Mesendoderm (in vitro differentiated cells): Measurements from ENCODE around the gene CDK5RAP2.

Source experiments
- DNase-seq: peaks from one replicate; pipeline ENCODE4 v3.0.0; 2013
- H2AK5ac ChIP-seq: 2 replicates; pipeline ENCODE4 v1.6.1; 2013; ENCODE audit warnings: low read length, inconsistent platforms
- H2BK120ac ChIP-seq: 2 replicates; pipeline ENCODE4 v1.6.1; 2013; ENCODE audit warnings: low read depth, mild to moderate bottlenecking, low read length, moderate library complexity, mixed read lengths
- H2BK15ac ChIP-seq: replicated peaks from 2 replicates; pipeline ENCODE4 v1.6.1; 2013; ENCODE audit warnings: low read depth, mild to moderate bottlenecking, moderate library complexity
- H2BK5ac ChIP-seq: 2 replicates; pipeline ENCODE4 v1.6.1; 2013; ENCODE audit warnings: low read length, inconsistent platforms
- H3K18ac ChIP-seq: 2 replicates; pipeline ENCODE4 v1.6.1; 2013; ENCODE audit warnings: mild to moderate bottlenecking, low read length, mixed read lengths
- H3K23ac ChIP-seq: one replicate; pipeline ENCODE4 v1.6.1; 2013; ENCODE audit warnings: low read length
- H3K27ac ChIP-seq: 2 replicates; pipeline ENCODE4 v1.5.1; 2013; ENCODE audit warnings: low read depth, mild to moderate bottlenecking, inconsistent platforms, low read length, moderate library complexity
- H3K27me3 ChIP-seq: 2 replicates; pipeline ENCODE4 v1.6.1; 2013; ENCODE audit warnings: low read length, control low read depth, mild to moderate bottlenecking, inconsistent platforms; ENCODE audit not compliant: insufficient read depth, poor library complexity
- H3K36me3 ChIP-seq: 2 replicates; pipeline ENCODE4 v1.6.1; 2013; ENCODE audit warnings: low read length, inconsistent platforms; ENCODE audit not compliant: control insufficient read depth, insufficient read depth
- H3K4ac ChIP-seq: one replicate; pipeline ENCODE4 v1.6.1; 2013; ENCODE audit warnings: low read depth, mild to moderate bottlenecking, low read length, moderate library complexity
- H3K4me1 ChIP-seq: 2 replicates; pipeline ENCODE4 v1.6.1; 2013; ENCODE audit warnings: low read depth, low read length, inconsistent platforms; ENCODE audit not compliant: control insufficient read depth
- H3K4me2 ChIP-seq: 2 replicates; pipeline ENCODE4 v1.6.1; 2013; ENCODE audit warnings: low read length
- H3K4me3 ChIP-seq: 2 replicates; pipeline ENCODE4 v1.5.1; 2013; ENCODE audit warnings: mild to moderate bottlenecking, low read length
- H3K56ac ChIP-seq: one replicate; pipeline ENCODE4 v1.6.1; 2013; ENCODE audit warnings: low read length
- H3K79me1 ChIP-seq: 2 replicates; pipeline ENCODE4 v1.6.1; 2013; ENCODE audit warnings: low read length, inconsistent platforms
- H3K79me2 ChIP-seq: 2 replicates; pipeline ENCODE4 v1.6.1; 2013; ENCODE audit warnings: mild to moderate bottlenecking, low read length; ENCODE audit not compliant: control insufficient read depth, insufficient read depth
- H3K9ac ChIP-seq: 2 replicates; pipeline ENCODE4 v1.6.1; 2013; ENCODE audit warnings: low read length, inconsistent platforms
- H4K5ac ChIP-seq: one replicate; pipeline ENCODE4 v1.6.1; 2013; ENCODE audit warnings: low read length
- H4K8ac ChIP-seq: one replicate; pipeline ENCODE4 v1.6.1; 2013; ENCODE audit warnings: low read depth, mild to moderate bottlenecking, control low read depth, low read length, moderate library complexity
- WGBS: extraction: QIAGEN DNeasy Blood & Tissue Kit; methylation state at CpG from one replicate; pipeline ENCODE4 v1.1.7; 2013; ENCODE audit warnings: low lambda C conversion rate, missing lambda C conversion rate; ENCODE audit not compliant: insufficient coverage; ENCODE audit errors: extremely low coverage; 5-methylcytosine and 5-hydroxymethylcytosine counted together

The CDK5RAP2 gene

GRCh38 chr9:120612218-120612617, 32.3 kb upstream of the CDK5RAP2 start:
- H3K27ac ChIP-seq: no peak overlapping the region
- H3K18ac ChIP-seq: no peak overlapping the region
- no peak overlapping the region for H2BK5ac ChIP-seq
- no peaks in the 10 kb centered on the region for H3K4me1 ChIP-seq
- H2BK15ac ChIP-seq: no peak overlapping the region
- no peak overlapping the region for H4K5ac ChIP-seq
- no peak overlapping the region for H3K9ac ChIP-seq
- H3K56ac ChIP-seq: no peak overlapping the region
- DNase-seq: peak; percentile 52
- no peak overlapping the region for H3K23ac ChIP-seq
- no peak overlapping the region for H3K4me3 ChIP-seq
- H2AK5ac ChIP-seq: no peak overlapping the region
- no peaks in the 10 kb centered on the region for H3K27me3 ChIP-seq
- no peak overlapping the region for H3K4ac ChIP-seq
- WGBS: no CpG with 5 or more reads among the region's 1 CpG
- no peaks in the 10 kb centered on the region for H3K36me3 ChIP-seq
- no peak overlapping the region for H4K8ac ChIP-seq
- H2BK120ac ChIP-seq: no peak overlapping the region
- H3K79me2 ChIP-seq: no peaks in the 10 kb centered on the region
- no peaks in the 10 kb centered on the region for H3K79me1 ChIP-seq
- no peak overlapping the region for H3K4me2 ChIP-seq

GRCh38 chr9:120611690-120612068, 31.7 kb upstream of the CDK5RAP2 start:
- H3K9ac ChIP-seq: no peak overlapping the region
- no peak overlapping the region for H3K23ac ChIP-seq
- WGBS: no CpG with 5 or more reads among the region's 1 CpG
- no peak overlapping the region for H3K4me2 ChIP-seq
- no peak overlapping the region for H4K5ac ChIP-seq
- H3K4me1 ChIP-seq: no peaks in the 10 kb centered on the region
- H3K4ac ChIP-seq: no peak overlapping the region
- H3K56ac ChIP-seq: no peak overlapping the region
- H2AK5ac ChIP-seq: no peak overlapping the region
- H3K79me1 ChIP-seq: no peaks in the 10 kb centered on the region
- no peak overlapping the region for H2BK5ac ChIP-seq
- H3K27me3 ChIP-seq: no peaks in the 10 kb centered on the region
- H3K27ac ChIP-seq: no peak overlapping the region
- no peak overlapping the region for H4K8ac ChIP-seq
- no peak overlapping the region for H3K18ac ChIP-seq
- no peak overlapping the region for H2BK120ac ChIP-seq
- DNase-seq: no peak
- H2BK15ac ChIP-seq: no peak overlapping the region
- no peaks in the 10 kb centered on the region for H3K79me2 ChIP-seq
- no peak overlapping the region for H3K4me3 ChIP-seq
- no peaks in the 10 kb centered on the region for H3K36me3 ChIP-seq

- Histone ChIP-seq H3K4me1 (no peaks in the 10 kb centered on the region), H2AK5ac (no peak overlapping the region), H3K36me3 (no peaks in the 10 kb centered on the region), H3K79me1 (no peaks in the 10 kb centered on the region), H4K8ac (no peak overlapping the region), H3K4me3 (no peak overlapping the region), H2BK120ac (no peak overlapping the region), H2BK15ac (no peak overlapping the region), H3K56ac (no peak overlapping the region), H2BK5ac (no peak overlapping the region), H3K4me2 (no peak overlapping the region), H3K27me3 (no peaks in the 10 kb centered on the region), H3K18ac (no peak overlapping the region), H4K5ac (no peak overlapping the region), H3K79me2 (no peaks in the 10 kb centered on the region), H3K27ac (no peak overlapping the region), H3K9ac (no peak overlapping the region), H3K23ac (no peak overlapping the region), H3K4ac (no peak overlapping the region)
- peak; percentile 22 for DNase-seq
Measured at GRCh38 chr9:120610975-120611689, 31.2 kb upstream of the CDK5RAP2 start.

GRCh38 chr9:120609636-120610035, 29.7 kb upstream of the CDK5RAP2 start:
- H3K4me1 ChIP-seq: no peaks in the 10 kb centered on the region
- H2BK120ac ChIP-seq: no peak overlapping the region
- no peak overlapping the region for H4K8ac ChIP-seq
- H2AK5ac ChIP-seq: no peak overlapping the region
- H3K27me3 ChIP-seq: no peaks in the 10 kb centered on the region
- H3K27ac ChIP-seq: no peak overlapping the region
- no peak overlapping the region for H3K18ac ChIP-seq
- H3K79me2 ChIP-seq: no peaks in the 10 kb centered on the region
- WGBS: no CpG with 5 or more reads among the region's 2 CpGs
- H2BK5ac ChIP-seq: no peak overlapping the region
- no peaks in the 10 kb centered on the region for H3K36me3 ChIP-seq
- H3K4ac ChIP-seq: no peak overlapping the region
- H3K56ac ChIP-seq: no peak overlapping the region
- no peak overlapping the region for H3K4me3 ChIP-seq
- H2BK15ac ChIP-seq: no peak overlapping the region
- H3K4me2 ChIP-seq: no peak overlapping the region
- H3K23ac ChIP-seq: no peak overlapping the region
- no peak overlapping the region for H4K5ac ChIP-seq
- no peak overlapping the region for H3K9ac ChIP-seq
- no peak for DNase-seq
- no peaks in the 10 kb centered on the region for H3K79me1 ChIP-seq

- H3K4ac ChIP-seq: no peak overlapping the region
- no peaks in the 10 kb centered on the region for H3K79me2 ChIP-seq
- H4K5ac ChIP-seq: no peak overlapping the region
- H3K4me2 ChIP-seq: no peak overlapping the region
- H3K56ac ChIP-seq: no peak overlapping the region
- no peak overlapping the region for H2BK120ac ChIP-seq
- no peaks in the 10 kb centered on the region for H3K79me1 ChIP-seq
- H2BK15ac ChIP-seq: no peak overlapping the region
- H3K9ac ChIP-seq: no peak overlapping the region
- no peak overlapping the region for H4K8ac ChIP-seq
- no peak overlapping the region for H3K23ac ChIP-seq
- no peaks in the 10 kb centered on the region for H3K4me1 ChIP-seq
- no peak for DNase-seq
- no peak overlapping the region for H2AK5ac ChIP-seq
- no peaks in the 10 kb centered on the region for H3K36me3 ChIP-seq
- H3K27ac ChIP-seq: no peak overlapping the region
- no peak overlapping the region for H3K4me3 ChIP-seq
- no peak overlapping the region for H3K18ac ChIP-seq
- no peak overlapping the region for H2BK5ac ChIP-seq
- H3K27me3 ChIP-seq: no peaks in the 10 kb centered on the region
Measured at GRCh38 chr9:120608421-120608820, 28.5 kb upstream of the CDK5RAP2 start.

- H4K8ac ChIP-seq: no peak overlapping the region
- no peaks in the 10 kb centered on the region for H3K4me1 ChIP-seq
- WGBS: no CpG with 5 or more reads among the region's 1 CpG
- H3K56ac ChIP-seq: no peak overlapping the region
- no peak overlapping the region for H2BK15ac ChIP-seq
- no peak overlapping the region for H3K23ac ChIP-seq
- H2BK120ac ChIP-seq: no peak overlapping the region
- no peak overlapping the region for H4K5ac ChIP-seq
- H3K79me1 ChIP-seq: no peaks in the 10 kb centered on the region
- no peak overlapping the region for H2AK5ac ChIP-seq
- H3K27ac ChIP-seq: no peak overlapping the region
- H3K4me3 ChIP-seq: no peak overlapping the region
- H3K36me3 ChIP-seq: no peaks in the 10 kb centered on the region
- H3K9ac ChIP-seq: no peak overlapping the region
- H3K27me3 ChIP-seq: no peaks in the 10 kb centered on the region
- H3K18ac ChIP-seq: no peak overlapping the region
- H3K4ac ChIP-seq: no peak overlapping the region
- no peaks in the 10 kb centered on the region for H3K79me2 ChIP-seq
- H2BK5ac ChIP-seq: no peak overlapping the region
- H3K4me2 ChIP-seq: no peak overlapping the region
- no peak for DNase-seq
Measured at GRCh38 chr9:120603591-120603990, 23.6 kb upstream of the CDK5RAP2 start.
